Fibroblast of villous mesenchyme (primary cell): Measurements from ENCODE around the gene IQGAP2. TPM values are rescaled to one million over a fixed set of nuclear protein-coding genes. Genes with fewer than 3 reads are reported as not detected.

Experiments
- DNase-seq: peaks from one replicate; pipeline ENCODE4 v3.0.0-alpha.2; 2010; ENCODE audit warnings: low read depth
- H3K4me3 ChIP-seq: 2 replicates; pipeline ENCODE4 v1.5.1; 2011; ENCODE audit warnings: low read depth, mild to moderate bottlenecking, low read length
- CTCF ChIP-seq: IDR thresholded peaks from 2 replicates; pipeline ENCODE4 v1.5.1; 2012; ENCODE audit warnings: low read depth, mild to moderate bottlenecking, low read length; ENCODE audit not compliant: insufficient read depth
- total RNA-seq: library from RNA; depleted of rRNA; stranded (reverse); fragments of >200 nt; gene quantifications from 2 replicates; pipeline ENCODE4 v1.2.3, GENCODE V29; 2012

IQGAP2 gene
- total RNA-seq, 1 donor: 2.6 TPM

DNA sequence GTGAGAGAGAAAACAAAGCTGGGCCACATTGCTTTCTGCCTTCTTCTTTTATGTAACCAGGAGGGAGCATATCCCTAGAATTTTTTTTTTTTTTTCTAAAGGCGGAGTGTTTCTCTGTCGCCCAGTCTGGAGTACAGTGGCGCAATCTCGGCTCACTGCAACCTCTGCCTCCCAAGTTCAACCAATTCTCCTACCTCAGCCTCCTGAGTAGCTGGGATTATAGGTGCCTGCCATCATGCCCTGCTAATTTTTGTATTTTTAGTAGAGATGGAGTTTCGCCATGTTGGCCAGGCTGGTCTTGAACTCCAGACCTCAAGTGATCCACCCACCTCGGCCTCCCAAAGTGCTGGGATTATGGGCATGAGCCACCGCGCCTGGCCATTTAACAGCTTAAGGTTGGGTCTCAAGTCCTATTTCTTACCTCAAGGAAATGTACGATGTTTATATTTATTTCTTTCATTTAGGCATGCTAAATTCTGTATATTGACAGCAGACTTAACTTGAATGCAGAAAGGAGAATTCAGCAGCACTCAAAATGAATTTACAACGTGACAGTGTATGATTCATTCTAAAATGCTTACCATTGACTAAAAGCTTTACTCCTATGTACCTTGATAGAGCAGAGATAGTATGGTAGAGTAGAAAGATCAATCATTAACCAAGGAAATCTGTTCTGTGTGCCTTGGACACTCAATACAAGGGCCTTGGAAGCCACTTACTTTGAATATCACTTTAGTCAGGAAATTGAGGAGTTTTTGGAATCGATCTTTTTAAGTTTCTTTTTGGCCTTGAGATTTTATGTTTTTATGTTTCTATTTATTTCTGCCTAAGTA, 119.2 kb downstream of the IQGAP2 start:
- no peak for DNase-seq
- H3K4me3 ChIP-seq: no peak overlapping the region
- TF ChIP-seq CTCF: no peak

DNA sequence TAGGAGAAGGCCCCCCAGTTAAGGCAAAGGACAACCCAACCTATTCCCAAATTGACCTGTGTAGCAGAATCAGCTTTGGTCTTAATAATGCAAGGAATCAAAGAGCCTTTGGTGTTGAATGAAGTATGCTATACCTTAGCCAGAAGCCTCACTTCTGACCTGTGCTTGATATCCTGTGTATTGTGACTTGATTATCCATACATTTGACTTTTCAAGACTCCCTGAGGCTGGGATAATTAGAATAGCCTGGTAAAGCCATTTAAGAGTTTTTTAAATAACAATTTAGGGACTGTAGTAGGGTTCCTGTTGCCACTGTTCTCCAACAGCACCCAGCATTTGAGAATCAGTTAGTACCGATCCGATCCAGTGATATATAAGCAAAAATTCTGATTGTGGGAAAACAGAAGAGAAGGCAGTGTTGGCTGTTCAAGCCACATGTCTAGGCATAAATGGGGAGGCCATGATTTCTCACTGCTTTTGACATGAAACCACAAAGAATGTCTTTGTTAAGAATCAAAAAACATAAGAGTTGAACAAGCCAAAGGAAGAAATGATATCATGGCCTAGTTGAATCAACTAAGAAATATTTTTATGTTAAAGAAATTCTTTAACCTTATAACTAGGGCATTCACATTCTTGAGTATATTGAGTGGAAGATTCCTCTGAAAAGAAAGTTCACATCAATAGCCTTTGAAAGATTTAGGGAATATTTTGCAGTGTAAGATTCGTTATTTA, 121.2 kb downstream of the IQGAP2 start:
- no peak for TF ChIP-seq CTCF
- no peak for DNase-seq
- no peak overlapping the region for H3K4me3 ChIP-seq

GRCh38 chr5:76524868-76525267, 121.8 kb downstream of the IQGAP2 start:
- DNase-seq: peak; percentile 10
- TF ChIP-seq CTCF: no peak
- no peak overlapping the region for H3K4me3 ChIP-seq

DNA sequence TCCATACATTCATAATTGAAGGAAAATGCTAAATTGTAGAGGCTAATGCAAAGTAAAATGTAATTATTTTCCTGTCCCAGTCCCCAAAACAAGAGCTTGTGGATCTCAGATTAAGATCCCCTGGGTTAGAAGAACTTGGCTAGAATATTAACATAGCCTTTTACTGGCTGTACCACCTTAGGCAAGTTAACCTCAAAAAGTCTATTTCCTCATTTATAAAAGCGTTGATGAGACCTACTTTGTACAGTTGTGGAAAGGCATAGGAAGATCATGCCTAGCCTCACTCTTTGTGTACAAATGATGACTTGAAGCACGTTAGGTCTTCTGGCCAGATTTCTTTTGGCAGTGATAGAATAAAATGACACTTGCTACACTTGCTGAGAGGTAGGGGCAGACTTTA, 122.9 kb downstream of the IQGAP2 start:
- H3K4me3 ChIP-seq: no peak overlapping the region
- no peak for TF ChIP-seq CTCF
- DNase-seq: no peak

- TF ChIP-seq CTCF: no peak
- H3K4me3 ChIP-seq: no peak overlapping the region
- DNase-seq: no peak
Observed at GRCh38 chr5:76526950-76527583, 124.0 kb downstream of the IQGAP2 start.

DNA sequence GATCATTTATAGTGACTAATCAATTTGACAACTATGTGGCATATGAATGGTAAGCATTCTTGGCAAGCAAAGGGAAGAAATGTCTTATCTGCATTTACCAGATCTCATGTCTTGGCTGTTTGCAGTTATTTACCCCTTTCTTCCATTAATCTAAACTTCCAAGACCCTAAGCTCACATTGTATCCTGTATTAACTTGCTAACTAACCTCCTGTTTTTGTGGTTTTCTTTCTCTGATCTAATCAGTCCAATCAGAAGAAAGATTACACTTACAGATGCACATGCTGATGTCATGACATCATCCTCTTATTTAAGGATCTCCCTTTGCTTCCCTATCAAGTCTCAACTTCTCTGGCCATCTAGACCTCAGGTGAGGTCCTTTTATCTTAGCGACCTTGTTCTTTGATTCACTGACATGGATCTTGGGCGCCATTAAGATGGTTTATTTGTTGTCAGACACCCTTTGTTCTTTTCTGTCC, 124.6 kb downstream of the IQGAP2 start:
- DNase-seq: peak; percentile 8
- no peak overlapping the region for H3K4me3 ChIP-seq
- no peak for TF ChIP-seq CTCF
